ENCODE data around the gene UBE2H.

- no peak for TF ChIP-seq CTCF (IDR thresholded peaks at IDR 0.05; ENCODE audit: low read depth, low read length, missing input control)
- no peak for TF ChIP-seq FOXA1 (IDR thresholded peaks at IDR 0.05)
- TF ChIP-seq YY1 (IDR thresholded peaks at IDR 0.05), result no peak
- no peak for TF ChIP-seq TAF1 (conservative IDR thresholded peaks at IDR 0.05)
- TF ChIP-seq MAX (IDR thresholded peaks at IDR 0.05), result no peak
- no peak for TF ChIP-seq SP1 (IDR thresholded peaks at IDR 0.05)
- TF ChIP-seq ATF3 (IDR thresholded peaks at IDR 0.05), result no peak
- no peak for TF ChIP-seq GABPA (IDR thresholded peaks at IDR 0.05 in 1 of 2, conservative IDR thresholded peaks at IDR 0.05 in 1 of 2)
- no peak for TF ChIP-seq RAD21 (IDR thresholded peaks at IDR 0.05)
- TF ChIP-seq RXRA (IDR thresholded peaks at IDR 0.05), result no peak
- no peak for TF ChIP-seq REST (IDR thresholded peaks at IDR 0.05)
- no peak for TF ChIP-seq ZBTB33 (IDR thresholded peaks at IDR 0.05)
- TF ChIP-seq JUND (IDR thresholded peaks at IDR 0.05), result no peak
Measured at GRCh38 chr7:129884495-129884894, 68.3 kb downstream of the UBE2H start.
